AG09319 (cell line): ENCODE data around the gene TMC2.

Source experiments
- DNase-seq: peaks from one replicate; pipeline ENCODE4 v3.0.0-alpha.2; 2010; ENCODE audit warnings: low read depth; ENCODE audit errors: extremely low read depth
- TF ChIP-seq, protein P1 (sequence below): IDR thresholded peaks from 2 replicates; pipeline ENCODE4 v1.5.1; 2011; ENCODE audit warnings: low read depth, mild to moderate bottlenecking, inconsistent platforms, low read length, moderate library complexity

TMC2 gene

DNA sequence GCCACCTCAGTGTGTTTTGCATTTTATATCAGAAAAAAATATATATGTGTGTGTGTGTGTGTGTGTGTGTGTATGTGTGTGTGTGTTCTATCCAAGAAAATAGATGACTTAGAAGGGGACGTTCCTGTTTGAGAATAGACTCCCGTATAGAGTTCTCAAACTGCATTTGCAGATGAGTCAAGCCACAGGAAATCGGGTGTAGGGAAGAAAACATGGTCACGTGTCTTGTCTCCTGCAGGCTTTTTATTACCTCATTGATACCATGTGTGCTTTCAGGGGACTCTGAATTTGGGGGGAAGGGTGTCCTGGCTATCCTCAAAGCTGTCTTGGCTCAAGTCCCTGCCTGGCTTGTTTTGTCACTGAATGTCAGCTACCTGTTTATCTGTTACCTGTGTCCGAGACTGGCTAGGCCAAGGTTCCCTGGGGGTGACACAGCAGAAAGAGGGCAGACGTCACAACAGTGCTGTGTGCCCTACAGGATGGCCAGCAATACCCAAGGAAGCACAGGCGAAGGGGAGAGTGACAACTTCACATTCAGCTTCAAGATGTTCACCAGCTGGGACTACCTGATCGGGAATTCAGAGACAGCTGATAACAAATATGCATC lies 60.4 kb downstream of the TMC2 start:
- TF ChIP-seq, protein P1, sequence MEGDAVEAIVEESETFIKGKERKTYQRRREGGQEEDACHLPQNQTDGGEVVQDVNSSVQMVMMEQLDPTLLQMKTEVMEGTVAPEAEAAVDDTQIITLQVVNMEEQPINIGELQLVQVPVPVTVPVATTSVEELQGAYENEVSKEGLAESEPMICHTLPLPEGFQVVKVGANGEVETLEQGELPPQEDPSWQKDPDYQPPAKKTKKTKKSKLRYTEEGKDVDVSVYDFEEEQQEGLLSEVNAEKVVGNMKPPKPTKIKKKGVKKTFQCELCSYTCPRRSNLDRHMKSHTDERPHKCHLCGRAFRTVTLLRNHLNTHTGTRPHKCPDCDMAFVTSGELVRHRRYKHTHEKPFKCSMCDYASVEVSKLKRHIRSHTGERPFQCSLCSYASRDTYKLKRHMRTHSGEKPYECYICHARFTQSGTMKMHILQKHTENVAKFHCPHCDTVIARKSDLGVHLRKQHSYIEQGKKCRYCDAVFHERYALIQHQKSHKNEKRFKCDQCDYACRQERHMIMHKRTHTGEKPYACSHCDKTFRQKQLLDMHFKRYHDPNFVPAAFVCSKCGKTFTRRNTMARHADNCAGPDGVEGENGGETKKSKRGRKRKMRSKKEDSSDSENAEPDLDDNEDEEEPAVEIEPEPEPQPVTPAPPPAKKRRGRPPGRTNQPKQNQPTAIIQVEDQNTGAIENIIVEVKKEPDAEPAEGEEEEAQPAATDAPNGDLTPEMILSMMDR: no peak
- DNase-seq: no peak

DNA sequence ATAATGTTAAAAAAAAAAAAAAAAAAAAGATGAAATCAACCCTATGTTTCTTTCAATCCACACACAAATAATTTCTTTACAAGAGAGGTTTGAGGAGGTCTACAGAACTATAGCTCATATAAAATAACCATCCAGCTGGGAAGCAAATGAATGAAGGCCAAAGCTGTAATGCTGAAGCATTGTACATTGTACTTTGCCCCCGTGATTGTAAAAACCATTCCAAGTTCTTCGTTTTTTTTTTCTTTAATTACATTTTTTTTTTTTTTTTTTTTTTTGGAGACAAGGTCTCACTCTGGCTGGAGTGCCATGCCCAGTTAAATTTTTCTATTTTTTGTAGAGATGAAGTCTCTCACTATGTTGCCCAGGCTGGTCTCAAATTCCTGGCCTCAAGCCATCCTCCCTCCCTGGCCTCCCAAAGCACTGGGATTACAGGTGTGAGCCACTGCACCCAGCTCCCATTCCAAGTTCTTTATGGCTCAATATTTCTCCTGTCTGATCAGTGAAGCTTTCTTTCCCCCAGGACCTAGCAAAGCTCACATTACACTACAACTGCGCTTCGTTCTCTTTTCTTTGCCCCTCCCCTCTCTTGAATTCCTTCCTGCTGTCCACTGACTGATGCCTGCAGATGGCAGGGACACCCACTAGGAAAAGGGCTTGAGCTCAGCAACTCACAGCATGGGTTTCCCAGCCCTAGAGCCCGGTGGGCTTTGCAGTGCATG lies 63.1 kb downstream of the TMC2 start:
- TF ChIP-seq, protein P1: no peak
- DNase-seq: no peak

DNA sequence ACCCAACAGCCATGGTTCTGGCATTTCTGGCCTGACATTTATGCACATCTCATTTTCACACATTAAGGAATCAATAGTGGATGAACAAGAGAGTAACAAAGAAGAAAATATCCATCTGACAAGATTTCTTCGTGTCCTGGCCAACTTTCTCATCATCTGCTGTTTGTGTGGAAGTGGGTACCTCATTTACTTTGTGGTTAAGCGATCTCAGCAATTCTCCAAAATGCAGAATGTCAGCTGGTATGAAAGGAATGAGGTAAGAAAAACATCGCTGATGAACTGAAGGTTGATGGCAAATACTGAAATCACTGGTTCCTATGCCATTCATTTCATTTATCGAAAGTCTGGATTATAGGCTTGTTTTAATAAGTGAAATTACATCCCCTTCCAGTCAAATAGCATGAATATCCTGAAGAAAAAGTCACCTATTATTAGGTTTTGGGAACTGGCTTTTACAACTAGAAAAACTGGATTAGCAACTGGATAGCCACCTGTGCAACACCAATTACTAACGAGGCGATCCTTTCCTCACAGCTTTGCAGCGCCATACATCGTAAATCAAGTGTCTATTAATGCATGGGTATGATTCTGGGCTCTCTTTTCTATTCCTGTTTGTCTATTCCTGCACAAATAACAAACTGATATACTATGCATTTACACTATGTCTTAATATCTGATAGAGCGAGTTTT lies 65.8 kb downstream of the TMC2 start:
- DNase-seq: no peak
- TF ChIP-seq, protein P1: no peak

DNA sequence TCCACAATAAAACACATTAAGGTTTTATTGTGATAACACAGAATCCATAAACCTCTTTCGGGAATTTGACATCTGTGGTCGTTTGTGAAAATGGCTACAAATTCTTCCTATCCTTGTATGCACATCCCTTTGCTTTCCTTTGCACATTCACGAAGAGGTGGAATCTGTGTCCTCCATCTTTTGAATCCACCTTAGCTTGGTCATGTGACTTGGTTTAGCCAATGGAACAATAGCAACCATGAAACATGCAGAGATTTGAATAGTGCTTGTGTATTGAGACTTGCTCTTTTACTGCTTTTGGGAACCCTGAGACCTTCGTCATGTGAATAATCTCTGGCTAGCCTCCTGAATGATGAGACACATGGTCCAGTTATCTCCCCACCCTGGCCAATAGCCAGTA lies 66.4 kb downstream of the TMC2 start:
- TF ChIP-seq, protein P1: no peak

DNA sequence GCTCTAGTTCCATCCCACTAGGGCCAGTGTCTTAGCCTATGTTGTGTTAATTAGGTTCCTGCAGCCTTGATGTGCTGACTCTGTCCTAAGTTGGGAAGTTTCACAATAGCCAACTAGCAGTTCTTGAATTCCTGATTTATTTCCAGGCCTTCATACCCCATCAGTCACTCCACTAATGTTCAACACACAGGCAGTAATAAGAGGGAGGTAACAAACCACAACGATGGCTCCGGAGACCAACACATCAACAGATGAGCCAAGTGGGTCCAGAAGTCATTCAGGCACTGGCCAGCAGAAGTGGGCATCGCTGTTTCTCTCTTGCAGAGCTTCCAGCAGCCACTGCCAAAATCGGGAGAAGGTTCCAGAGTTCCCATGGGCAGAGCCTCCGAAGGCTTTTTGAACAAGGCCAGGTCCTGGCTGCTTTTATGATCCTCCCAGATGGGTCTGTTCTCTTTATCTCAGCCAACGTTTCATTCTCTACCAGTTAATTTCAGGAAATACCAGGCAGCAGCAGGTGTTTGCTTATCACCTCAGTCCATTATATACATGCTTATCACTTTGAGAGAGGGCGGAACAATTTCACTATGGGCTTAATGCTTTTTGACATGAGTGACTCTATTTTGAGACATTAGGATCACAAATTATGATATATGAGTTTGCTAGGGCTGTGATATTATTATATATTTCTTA lies 67.6 kb downstream of the TMC2 start:
- DNase-seq: no peak

More for the DNA sequence above, 66.4 kb downstream of the TMC2 start:
- DNase-seq: no peak

DNA sequence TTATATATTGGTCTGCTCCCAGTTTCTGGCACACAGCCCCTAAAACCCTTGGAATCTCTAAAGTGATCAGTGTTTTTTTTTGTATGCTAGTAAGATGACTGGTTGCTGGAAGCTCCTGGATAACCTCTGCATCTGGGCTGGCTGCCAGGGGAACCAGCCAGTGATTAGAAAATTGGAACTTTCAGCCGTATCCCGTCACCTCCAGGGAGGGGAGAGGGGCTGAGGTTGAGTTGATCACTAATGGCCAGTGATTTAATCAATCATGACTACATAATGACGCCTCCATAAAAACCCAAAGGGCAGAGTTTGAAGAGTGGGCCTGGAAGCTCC lies 68.1 kb downstream of the TMC2 start:
- TF ChIP-seq, protein P1: no peak
- no peak for DNase-seq

More for the DNA sequence above, 67.6 kb downstream of the TMC2 start:
- TF ChIP-seq, protein P1: no peak
